Stimulated activated CD4-positive, alpha-beta T cell treated with anti-CD3 and anti-CD28 coated beads, Interleukin-2, amount 100 ng/mL, for 4 hours (primary cell): ENCODE measurements around the gene RAC2.
"Not testable (repeated sequence)": the region's sequence is repeated elsewhere in the genome, so short reads cannot be mapped to it uniquely, and the experiment has no call there.

Experiments used
- DNase-seq: peaks from one replicate; pipeline ENCODE4 v3.0.0-alpha.2; 2020; ENCODE audit warnings: low read depth

Gene RAC2

DNA sequence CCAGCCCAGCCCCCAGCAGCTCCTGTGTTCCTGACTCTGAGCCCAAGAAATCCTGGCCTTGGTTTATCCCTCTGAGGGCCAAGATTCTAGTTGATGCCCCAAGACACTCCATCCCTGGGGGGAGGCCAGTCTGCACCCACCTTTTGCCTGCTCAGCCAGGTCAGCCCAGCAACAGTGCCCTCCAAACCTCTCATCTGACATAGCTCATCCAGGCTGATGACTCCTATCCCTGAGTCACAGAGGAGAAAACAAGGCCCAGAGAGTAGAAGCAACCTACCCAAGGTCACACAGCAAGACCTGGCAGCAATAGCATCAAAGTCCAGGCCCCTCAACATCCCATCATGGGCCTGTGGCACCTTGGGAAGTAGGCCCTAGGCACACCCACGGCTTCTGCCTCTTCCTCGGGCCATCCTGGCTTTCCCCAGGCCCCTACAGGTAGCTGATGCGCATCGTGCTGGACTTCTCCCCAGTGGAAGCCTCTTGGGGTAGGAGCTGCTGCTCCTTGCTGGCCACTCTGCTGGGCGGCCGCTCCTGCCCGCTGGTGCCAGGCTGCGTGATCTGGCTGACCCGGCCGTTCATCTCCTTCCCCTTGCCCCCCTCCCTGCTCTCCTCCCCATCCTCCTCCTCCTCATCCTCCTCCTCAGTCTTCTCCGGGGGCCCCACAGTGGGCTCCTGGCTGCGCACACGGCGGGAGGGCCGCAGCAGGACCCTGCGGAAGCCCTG, 37.8 kb downstream of the RAC2 start:
- DNase-seq, result no peak

- DNase-seq, result no peak
These were observed 39.0 kb downstream of the RAC2 start for GRCh38 chr22:37205046-37205445.

- no peak for DNase-seq
These were observed 39.9 kb downstream of the RAC2 start for GRCh38 chr22:37204045-37204655.

DNA sequence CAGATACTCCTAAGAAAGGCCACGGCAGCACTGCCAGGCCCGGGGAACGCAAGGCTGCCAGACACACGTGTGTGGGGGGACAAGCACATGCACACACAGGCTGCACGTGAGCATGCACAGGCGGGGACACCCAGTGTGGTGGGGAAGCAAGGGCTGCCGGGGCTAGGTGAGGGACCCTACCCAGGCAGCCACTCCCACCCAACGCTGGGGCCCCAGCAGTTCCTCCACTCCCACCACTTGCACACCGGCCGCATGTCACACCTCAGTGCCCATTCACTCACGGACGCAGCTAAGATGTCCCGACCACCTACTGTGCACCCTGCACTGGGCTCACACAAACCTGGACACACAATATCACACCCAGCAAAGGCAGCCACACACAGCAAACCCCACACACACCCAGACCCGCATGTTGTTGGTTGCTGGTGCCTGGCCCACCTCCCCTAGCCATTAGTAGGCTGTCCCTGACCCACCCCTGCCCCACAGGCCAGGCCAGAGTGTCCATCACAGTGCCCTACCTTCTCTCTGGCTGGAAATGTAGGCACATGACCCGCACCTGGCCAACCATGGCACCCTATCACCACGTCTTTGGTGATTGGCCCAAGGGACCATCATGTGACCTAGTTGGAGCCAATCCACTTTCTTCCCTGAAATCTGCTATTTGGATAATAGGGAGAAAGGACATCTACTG, 40.6 kb downstream of the RAC2 start:
- no peak for DNase-seq

- no peak for DNase-seq
These were observed 41.4 kb downstream of the RAC2 start for GRCh38 chr22:37202716-37203115.

- no peak for DNase-seq
These were observed 42.0 kb downstream of the RAC2 start for GRCh38 chr22:37202001-37202555.

DNA sequence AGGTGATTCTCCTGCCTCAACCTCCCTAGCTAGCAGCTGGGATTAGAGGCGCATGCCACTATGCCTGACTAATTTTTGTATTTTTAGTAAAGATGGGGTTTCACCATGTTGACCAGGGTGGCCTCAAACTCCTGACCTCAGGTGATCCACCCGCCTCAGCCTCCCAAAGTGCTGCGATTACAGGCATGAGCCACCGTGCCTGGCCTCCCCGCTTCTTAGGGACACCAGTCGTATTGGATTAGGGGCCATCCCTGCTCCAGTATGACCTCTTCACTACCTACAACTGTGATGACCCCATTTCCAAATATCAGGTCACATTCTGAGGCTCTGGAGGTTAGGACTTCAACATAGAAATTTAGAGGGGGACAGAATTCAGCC, 42.6 kb downstream of the RAC2 start:
- not testable (repeated sequence) for DNase-seq

GRCh38 chr22:37199760-37200108, 44.3 kb downstream of the RAC2 start:
- DNase-seq, result no peak

DNA sequence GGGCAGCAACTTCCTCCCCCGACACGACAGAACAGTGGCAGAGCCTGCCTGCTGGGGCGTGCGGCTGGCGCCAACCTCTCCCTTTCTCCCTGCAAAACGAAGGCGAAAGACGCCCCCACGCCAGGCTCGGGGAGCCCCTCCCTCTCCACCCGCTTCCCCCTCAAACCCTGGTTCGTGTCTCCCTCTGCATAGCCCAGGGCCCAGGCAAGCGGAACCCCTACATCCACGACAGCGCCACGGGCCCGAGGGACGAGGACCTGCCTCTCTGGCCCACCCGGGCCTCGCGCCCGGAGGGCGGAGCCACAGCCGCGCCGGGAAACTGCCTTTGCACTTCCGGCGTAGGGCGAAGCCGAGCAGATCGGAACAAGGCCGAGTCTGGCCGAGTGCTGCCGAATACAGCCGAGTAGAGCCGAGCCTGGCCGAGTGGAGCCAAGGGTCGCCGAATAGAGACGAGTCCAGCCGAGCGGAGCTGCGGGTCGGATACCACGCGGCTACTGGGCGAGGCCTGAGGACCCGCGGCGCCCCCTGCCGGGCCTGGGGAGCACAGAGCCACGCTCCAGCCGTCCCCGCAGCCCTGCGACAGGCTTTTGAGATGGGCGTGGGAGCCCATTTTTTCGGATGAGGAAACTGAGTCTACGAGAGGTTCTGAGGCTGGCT, 44.8 kb downstream of the RAC2 start:
- peak; percentile 98 for DNase-seq

DNA sequence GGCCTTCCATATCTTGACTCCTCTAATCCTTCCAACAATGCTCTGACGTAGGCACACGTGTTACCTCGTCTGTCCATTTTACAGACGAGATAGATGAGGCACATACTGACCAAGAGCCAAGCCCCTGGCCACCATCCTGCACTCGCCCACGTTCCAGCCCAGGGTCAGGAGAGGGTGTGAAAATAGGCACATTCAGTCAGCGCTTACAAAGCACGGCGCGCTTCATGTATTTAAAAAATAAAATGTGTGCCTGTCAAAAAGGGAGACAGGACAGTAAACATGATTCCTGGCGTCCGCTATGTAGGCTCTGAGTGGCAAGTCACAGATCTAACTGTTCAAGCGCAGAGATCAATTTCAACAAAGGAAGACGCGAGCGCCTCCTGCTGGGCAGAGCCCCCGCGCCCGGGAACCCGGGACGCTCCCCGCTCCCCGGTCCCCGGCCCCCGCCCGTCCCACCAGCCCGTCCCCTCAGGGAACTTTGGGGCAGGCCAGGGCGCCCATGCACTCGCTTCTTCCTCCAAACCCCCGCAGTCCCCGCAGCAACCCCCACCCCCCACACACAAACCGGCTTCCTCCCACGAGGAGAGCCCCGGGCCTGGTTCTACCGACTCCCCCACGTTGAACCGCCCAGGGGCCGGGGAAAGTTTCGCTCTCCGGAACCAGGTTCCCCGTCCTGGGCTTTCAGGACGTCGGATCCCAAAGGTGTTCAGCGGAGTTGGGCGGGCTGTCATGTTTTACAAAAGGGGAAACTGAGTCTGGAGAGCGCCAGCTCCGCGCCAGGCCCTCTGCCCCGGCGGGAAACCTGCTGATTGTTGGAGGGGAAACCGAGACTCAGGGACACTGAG, 45.6 kb downstream of the RAC2 start:
- DNase-seq, result peak; percentile 87

GRCh38 chr22:37197451-37198257, 46.4 kb downstream of the RAC2 start:
- DNase-seq, result no peak

GRCh38 chr22:37196539-37197450, 47.3 kb downstream of the RAC2 start:
- DNase-seq, result no peak

DNA sequence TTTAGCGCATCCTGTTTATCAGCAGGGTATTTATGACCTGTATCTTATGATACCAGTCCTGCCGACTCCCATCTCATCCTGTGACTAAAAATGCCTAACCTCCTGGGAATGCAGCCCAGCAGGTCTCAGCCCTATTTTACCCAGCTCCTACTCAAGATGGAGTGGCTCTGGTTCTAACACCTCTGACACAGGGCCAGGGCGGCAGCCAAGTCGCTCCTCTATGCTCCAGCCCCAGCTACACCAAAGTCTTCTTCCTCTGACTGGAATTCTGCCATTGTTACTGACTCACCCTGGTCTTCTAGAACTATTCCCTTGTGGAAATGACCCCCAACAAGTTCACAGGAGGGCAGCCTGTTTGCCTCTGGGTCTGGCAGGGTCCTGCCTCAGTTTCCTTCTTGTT, 48.1 kb downstream of the RAC2 start:
- DNase-seq, result no peak

DNA sequence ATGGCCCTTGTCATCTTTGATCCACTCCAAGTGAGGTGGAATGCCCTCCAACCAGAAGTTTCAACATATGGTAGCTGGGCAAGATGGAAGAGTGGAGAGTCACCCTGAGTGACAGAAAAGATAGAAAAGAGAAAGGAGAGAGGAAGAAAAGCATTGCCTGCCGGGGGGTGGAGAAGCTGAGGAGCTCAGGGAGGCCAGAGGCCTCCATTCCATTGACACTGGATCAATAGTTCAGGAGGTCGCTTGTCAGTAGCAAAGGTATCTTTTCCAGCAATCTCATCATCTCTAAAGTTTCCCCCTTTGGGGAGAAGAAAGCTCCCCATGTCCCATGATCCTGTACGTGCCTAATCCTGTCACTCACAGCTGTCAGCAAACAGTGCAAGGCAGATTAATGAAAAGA, 49.3 kb downstream of the RAC2 start:
- DNase-seq, result no peak

- DNase-seq, result no peak
These were observed 50.4 kb downstream of the RAC2 start for GRCh38 chr22:37193629-37194191.

DNA sequence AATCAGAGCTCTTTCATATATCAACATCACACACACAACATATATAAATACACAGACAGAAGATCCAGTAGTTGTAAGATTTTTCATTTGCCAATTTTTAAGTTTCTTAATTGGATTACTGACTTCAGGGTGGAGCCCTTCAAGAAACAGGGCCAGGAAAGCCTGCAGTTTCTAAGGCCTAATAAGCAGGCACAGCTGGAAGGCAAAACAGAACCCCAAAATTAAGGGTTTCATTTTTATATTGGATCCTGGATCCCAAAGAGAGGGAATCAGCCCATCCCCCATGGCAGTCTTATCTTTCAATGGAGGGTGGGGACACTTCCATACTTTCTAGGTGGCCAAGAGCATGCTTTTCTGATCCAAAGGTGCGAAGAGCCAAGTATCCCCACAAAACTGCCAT, 51.3 kb downstream of the RAC2 start:
- no peak for DNase-seq

DNA sequence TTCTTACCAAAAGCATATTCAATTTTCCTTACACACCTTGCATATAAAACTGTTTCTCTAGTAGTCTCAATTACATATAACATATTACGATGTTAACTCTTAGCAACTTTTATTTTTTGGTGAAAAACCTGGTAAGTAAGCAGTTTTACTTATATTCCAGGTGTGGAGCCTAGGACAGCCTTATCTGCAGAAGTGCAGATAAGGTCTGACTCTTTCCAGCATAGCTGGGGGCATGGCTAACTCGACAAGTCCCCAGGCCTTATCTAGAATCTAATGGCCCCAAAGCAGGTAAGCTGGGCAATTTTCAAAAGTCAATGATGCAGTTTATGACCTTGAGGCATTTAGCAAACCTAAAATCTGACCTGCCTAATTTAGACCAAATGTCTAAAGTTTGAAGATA, 51.9 kb downstream of the RAC2 start:
- no peak for DNase-seq

- DNase-seq, result no peak
These were observed 53.7 kb downstream of the RAC2 start for GRCh38 chr22:37190262-37190780.

DNA sequence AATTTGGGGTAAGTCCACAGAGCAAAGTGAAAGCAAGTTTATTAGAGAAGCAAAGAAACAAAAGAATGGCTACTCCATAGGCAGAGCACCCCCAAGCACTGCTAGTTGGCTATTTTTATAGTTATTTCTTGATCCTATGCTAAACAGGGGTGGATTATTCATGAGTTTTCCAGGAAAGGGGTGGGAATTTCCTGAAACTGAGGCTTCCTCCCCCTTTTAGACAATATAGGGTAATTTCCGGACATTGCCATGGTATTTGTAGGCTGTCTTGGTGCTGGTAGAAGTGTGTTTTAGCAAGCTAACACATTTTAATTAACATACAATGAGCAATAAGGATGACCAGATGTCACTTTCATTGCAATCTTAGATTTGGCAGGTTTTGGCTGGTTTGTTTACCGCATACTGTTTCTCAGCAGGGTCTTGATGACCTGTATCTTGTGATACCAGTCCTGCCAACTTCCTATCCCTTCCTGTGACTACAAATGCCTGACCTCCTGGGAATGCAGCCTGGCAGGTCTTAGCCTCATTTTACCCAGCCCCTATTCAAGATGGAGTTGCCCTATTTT, 55.1 kb downstream of the RAC2 start:
- no peak for DNase-seq
